GM21515 (cell line): ENCODE measurements around the gene PACRG.
"Not testable (repeated sequence)": the region's sequence is repeated elsewhere in the genome, so short reads cannot be mapped to it uniquely, and the experiment has no call there.

Source experiments
- ATAC-seq: cut with Tn5 transposase; IDR thresholded peaks from one replicate; pipeline ENCODE4 v1.9.1; 2021; ENCODE audit not compliant: unreplicated experiment

Gene PACRG

DNA sequence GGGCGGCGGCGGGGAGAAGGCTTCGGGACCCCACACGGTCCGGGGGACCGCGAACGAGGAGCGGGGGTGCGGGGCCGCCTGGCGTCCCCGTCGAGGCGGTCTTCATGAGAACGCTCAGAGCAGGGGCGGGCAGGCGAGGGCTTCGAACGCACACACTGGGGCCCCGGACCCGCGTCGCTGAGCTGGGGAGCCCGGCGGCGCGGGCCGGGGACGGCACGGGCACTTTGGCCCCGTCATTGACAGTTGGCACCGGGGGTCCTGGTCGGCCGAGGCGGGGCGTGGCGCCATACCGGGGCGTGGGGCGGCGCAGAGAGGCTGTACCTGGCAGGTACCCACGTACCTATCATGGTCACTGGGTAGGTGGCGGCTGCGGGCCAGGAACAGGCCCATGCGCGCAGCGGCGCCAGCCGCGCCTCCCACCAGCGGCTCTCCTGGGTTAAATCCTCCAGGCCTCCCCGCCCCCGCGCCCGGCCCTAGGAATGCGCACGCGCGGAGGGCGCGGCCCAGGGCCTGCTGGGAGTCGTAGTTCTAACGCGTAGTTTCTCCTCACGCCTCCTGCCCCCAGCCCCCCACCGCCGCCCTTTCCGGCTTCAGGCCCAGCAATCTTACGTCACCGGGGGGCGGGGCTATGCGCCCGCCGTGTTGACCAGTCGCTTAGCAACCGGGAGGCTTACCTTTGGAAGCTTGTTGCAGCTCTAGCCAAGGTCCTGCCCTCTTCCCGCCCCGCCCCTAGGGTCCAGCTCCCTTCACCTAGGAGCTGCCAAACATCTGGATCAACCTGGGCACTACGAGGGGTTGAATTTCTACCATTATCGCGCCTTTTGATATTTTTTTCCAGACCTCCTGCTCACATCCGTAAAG, at the start of gene PACRG, which contains the start of gene PRKN:
PACRG (plus strand) TSS at position 653 of the 861 bp plus-strand sequence.
PRKN (minus strand) TSS at position 445 of the 861 bp plus-strand sequence.
- peak; percentile 99 for ATAC-seq

DNA sequence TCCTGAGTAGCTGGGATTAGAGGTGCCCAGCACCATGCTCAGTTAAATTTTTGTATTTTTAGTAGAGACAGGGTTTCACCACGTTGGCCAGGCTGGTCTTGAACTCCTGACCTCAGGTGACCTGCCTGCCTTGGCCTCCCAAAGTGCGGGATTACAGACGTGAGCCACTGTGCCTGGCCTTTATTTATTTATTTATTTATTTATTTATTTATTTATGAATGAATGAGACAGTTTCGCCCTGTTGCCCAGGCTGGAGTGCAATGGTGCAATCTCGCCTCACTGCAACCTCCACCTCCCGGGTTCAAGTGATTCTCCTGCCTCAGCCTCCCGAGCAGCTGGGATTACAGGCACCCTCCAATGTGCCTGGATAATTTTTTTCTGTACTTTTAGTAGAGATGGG, 48.9 kb upstream of the PACRG start:
- ATAC-seq: not testable (repeated sequence)

DNA sequence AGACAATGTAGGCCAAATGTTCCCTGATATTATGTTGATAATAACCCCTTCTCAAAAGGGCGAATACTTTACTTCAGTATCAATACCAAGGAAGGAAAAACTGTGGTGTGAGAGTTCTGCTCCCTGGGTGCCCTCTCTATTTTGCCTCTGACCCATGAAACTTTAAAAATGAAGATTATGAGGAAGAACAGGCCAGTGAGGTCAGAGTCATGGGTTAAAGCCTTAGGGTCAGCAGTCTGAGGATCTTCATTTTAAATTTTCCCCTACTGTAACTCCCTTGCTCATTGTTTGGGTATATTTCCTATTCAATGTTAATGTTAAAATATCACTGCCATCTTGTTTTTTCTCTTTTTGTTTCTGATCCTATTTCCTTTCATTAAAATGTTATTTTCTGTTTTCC, 48.1 kb upstream of the PACRG start:
- no peak for ATAC-seq

DNA sequence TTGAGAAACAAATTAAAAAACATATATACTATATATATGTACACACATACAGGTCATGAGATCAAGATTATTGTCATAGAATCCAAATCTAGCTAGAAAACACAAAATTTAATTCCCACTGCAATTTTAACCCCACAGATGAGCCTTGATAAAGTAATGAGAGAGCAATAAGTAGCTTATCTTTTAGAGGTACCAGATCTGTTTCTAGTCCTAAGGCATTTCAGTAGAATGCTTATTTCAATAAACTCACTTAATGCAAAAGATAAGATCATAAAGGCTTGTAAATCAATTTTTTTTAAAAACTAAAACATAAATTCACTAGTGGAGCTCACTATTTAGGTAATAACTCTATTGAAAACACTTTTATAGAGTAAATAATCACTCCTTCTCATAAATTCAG, 47.4 kb upstream of the PACRG start:
- no peak for ATAC-seq

DNA sequence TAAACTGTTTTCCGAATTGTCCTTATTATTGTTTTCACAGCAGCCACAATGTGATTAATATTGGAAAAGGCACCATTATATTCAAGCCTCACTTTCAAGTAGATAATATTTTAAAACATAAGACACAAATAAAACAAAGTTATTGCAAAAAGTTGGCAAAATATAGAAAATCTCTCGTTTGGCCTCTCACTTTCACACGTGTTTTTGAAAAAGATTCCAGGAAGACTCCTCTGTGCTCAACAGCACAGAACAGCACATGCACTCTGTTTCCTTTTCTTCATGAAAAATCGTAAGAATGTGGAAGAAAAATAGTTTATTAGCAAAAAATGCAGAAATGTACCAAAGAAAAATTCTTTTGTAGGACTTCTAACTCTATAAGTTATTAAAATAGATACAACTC, 46.9 kb upstream of the PACRG start:
- no peak for ATAC-seq

DNA sequence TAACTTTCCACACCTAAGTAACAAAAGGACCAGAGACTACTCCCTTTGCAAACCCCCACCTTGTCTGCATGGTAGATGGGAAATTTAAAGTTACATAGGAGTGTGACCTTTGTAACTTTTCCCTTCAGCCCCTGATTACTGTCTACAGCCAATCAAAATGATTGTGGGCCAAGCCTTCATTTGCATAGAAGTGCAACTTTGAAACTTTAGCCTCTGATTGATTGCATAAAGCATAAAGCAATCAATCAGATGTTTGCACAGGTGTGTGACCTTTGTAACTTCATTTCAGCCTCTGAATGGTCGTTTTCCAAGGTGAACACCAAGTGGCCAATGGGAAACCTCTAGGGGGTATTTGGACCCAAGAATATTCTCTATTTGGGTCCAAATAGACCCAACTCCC, 46.3 kb upstream of the PACRG start:
- ATAC-seq: no peak

DNA sequence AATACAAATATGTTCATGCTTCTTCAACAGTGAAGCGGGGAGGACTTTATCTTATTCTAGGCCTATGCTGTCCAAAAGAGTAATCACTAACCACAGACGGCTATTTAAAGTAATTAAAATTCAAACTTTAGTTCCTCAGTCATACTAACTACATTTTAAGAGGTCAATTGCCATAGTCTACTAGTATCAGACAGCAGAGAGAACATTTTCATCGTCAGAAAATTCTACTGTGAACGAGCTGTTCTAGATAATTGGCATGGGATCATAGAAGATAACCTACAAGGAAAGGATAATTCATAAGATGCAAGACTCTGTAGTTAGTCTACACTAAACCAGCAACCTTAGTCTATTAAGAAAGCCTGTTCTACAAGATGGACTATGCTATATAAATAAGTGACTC, 44.6 kb upstream of the PACRG start:
- ATAC-seq: no peak

DNA sequence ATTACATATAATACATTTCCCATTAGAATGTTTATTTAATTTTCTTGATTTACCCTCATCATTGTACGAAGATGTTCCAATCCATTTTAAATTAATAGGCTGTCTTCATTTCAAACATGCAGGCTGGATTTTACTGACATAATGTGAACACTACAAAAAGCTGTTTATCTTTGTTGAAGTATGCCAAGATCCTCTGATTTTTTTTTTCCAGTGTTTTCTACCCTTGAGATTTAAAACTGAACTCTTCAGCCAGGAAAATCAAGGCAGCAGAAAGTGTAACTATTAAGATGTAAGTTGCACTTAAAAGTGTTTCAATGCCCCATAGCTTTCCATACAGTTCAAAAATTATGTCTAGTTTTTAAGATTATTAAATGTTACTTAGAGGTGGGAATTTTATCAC, 43.7 kb upstream of the PACRG start:
- no peak for ATAC-seq

DNA sequence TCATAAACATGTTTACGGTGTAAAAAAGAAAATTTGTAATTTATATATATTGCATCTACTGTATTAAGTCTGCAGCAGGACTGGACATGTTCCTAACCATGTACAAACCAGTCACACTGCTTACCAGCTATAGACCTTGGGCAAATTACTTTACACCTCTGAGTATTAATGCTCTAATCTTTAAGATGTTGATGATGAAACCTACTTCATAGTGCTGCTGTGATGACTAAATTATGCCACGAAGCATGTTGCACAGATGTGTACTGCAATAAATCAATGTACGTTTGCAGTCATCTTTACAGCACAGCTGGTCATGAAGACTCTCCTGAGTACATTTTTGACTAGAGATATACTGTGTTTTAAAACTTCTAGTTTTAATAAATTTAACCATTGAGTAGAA, 42.8 kb upstream of the PACRG start:
- no peak for ATAC-seq

DNA sequence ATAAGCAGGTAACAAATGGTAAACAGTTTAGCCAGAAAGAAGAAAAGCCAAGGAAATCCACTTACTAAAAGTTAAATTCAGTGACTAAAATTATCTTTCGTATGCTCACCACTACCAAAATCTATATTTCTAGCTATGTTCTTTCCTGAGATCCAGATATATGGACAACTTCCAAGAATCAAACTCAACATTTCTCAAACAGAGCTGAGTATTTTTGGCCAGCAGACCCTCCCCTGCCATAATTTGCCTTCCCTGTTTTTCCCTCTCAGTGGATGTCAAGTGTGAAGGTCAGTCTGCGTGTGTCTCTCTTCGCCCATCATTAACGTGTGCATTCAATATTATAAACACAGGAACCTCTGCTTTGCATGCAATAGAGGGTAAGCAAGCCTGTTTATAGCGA, 42.2 kb upstream of the PACRG start:
- no peak for ATAC-seq

DNA sequence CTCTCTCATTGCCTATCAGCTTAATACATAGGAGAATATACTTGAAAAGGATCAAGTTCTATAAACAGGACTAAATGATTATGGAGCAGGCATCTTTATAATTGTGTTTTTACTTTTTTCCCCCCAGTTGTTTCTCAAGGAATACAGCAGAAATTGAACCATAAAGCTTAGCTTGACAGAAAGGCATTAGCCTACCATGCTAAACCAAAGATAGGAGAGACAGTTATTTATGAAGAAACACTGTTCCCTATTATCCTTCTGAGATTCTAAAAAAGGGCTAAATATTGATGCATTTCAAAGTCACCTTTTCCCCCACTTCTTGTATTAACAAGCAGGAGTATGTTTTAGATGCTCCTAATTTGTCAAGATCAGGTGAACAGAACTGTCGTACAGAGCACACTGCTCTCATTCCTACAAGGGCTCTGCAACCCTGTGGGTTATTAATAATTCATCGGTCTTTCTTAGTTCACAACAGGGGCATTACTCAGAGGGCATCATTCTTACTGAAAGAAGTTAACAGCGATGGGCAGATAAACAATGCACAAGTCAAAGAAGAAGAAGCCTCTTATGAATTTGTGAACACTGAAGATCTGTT, 38.9 kb upstream of the PACRG start:
- no peak for ATAC-seq

DNA sequence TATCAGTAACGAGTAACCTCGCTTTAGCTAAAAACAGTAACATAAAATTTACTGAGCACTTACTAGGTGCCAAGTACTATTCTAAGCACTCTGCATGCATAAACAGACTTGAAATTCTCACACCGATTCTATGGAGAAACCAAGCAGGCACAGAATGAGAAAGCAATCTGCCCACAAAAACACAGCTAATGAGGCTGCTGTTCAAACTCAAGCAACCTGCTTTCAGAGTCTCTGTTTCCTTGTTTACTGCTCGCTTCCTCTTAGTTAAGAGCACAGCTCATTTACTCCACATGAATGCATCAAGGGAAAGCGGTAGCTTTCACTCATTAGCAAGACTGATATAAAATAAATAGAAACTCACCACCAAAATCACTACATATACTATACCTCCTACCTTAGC, 37.6 kb upstream of the PACRG start:
- no peak for ATAC-seq

DNA sequence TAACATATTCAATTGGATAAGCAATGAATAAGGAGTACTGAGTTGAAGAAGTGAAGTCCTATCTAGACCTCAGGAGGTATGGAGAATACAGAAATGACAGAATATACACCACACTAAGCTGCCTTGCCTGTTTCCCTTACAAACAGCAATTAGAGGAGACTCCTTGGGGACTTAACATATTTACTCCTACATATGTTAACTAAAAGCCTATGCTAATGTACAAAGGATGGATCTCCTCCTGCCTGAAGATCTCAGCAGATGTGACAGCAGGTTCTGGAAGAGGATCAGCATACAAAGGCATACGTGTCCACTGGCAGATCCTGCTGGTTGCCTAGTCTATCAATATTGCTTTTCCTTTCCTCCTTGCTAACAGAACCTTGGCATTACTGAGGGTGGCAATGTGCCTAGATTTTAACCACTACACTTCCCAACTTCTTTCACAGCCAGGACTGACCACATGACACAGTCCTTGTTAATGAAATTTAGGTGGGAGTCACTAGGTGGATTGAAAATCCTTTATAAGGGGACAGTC, 29.8 kb upstream of the PACRG start:
- ATAC-seq: no peak

DNA sequence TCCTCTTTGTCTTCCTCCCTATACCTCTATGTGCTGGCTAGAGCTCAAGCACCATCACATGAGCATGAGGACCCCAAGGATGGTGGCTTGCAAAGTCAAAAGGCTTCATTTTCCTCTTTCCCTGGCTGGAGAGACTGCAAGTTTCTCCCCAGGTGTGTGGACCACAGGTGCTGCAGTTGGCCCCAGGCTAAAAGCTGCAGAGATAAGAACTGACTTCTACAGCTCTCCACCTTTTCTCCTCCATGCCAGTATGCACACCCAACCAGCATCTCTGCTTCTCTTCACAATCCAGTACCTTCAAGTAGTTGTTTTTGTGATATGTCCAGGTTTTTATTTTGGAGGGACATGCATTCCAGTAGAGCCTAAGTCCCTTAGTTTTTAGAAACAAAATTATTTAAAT, 29.3 kb upstream of the PACRG start:
- ATAC-seq: no peak

DNA sequence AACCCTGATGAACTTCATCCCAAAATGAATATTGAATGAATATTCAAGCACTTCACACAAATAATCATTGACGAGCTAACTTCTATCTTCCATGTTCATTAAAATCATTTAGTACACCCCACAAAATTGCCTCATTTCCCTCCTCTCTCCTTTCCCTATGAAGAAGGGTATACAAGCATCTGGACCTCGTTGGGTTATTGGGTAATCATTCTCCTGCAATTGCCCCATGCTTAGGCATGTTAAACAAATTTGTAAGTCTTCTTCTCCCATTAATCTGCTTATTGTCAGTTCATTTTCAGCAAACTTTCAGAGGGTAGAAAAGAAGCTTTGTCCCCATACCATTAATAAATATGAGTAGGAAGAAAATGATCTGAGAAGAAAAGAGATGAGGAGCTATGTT, 27.8 kb upstream of the PACRG start:
- ATAC-seq: no peak

DNA sequence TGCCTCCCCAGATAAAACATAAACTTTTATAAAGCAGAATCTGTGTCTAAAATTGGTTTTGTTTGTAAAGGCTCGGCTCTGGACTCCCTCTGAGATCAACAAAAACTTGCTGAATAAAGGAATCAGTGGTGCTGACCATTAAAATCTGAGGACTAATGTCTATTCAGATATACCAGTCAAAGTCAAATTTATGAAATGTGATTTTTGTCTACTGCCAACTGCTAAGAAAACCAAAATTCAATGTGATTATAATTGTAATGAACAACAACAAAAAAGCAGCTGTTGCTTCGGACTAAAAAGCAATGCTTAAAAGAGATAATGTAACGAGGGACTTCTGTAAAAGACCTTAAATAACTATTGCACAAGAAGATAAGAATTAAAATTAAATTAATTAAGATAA, 26.8 kb upstream of the PACRG start:
- no peak for ATAC-seq

DNA sequence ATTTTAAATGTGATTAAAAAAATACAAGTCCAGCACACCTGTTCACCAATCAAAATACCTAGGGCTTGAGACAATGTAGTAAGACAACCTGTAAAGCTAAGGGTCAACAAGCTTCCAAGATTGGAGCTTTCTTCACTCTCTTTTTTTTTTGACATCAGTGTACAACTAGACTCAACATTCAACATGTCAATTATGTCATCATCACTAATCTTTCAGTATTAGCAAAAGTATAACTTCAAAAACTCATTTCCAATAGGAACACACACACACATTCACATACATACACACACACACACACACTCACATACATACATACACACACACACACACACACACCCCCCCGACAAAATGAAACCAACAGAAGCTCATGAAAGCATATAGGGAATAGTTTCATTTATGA, 26.2 kb upstream of the PACRG start:
- ATAC-seq: no peak

DNA sequence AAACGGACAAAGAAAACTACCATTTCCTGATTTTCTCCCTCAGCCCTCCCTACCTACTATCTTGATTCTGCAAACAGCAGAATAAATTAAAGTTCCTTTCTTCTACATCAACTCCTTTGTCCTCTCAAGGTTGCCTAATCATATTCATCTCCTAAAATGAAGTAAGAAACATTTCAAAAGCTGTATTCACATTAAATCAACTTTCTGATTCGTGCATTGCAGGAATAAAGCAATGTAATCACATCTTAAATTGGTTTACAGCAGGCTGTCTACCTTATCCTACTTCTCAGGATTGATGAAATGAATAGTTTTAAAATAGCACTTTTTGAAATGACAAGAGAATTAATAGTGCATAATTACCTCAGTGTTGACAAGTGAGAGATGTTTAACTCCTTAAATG, 25.3 kb upstream of the PACRG start:
- no peak for ATAC-seq

DNA sequence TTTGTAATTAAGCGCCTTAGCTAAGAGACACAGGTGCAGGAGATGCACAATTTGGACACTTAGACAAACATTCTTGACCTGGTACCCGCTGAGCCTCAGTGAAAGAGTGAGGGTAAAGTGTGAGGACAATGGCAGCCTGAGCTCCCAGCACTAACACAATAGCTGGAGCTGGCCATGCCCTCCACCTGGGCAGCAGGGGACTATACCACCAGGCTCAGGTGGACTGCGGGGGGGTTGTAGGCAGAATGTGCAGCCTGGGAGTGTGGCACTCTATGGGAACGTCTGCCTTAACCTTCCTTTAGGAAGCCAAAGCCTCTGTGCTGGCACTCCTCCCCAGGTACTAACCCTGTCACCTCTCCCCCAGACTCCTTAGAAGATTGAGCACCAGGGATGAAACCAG, 23.8 kb upstream of the PACRG start:
- ATAC-seq: no peak

DNA sequence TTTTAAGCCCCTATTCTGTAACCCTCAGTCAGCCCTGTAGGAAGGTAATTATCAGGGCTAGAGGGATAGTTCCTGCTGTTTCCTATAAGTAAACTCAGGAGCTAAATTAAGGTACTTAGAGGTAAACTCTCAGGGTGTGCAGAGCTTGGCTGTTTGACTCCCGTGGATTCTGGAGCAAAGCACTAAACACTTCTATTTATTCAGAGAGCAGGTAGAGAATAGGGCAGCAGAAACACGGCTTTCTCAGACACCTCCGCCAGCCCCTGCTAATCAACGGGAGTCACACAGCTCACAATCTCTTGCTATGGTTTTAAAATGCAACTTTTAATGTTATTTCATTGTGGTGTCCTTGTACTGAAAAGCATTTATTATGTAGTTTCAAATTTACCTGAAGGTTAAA, 22.0 kb upstream of the PACRG start:
- ATAC-seq: no peak

DNA sequence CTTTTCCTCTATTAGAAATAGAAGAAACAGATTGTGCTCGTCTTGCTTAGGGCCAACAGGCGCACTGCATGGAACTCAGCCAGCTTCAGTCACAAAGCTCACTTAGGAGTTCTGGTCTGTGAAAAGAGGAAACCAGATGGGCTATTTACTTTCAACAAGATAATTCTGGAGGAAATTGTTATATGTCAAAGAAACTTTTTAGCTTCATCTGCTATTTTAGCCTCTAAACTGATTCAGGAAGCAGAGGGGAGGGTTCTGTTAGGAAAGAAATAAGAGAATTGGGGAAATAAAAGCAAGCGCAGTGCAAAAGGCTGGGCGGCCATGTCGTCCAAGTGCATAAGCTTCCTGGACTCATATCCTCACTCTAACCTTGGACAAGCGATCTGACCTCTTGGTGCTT, 21.5 kb upstream of the PACRG start:
- ATAC-seq: no peak

DNA sequence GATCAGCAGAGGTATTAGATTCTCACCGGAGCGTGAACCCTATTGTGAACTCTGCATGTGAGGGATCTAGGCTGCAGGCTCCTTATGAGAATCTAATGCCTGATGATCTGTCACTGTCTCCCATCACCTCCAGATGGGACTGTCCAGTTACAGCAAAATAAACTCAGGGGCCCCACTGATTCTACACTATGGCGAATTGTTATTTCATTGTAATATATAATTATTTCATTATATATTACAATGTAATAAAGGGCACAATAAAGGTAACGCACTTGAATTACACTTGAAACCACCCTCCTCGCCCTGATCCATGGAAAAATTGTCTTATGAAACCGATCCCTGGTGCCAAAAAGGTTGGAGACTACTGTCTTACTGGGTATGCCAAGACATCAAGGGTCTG, 18.8 kb upstream of the PACRG start:
- ATAC-seq: no peak
